ENCODE data around the gene ABI3.

The ABI3 gene

GRCh38 chr17:49227436-49228261, 17.1 kb downstream of the ABI3 start:
- DNase-seq: peak; percentile 20

DNA sequence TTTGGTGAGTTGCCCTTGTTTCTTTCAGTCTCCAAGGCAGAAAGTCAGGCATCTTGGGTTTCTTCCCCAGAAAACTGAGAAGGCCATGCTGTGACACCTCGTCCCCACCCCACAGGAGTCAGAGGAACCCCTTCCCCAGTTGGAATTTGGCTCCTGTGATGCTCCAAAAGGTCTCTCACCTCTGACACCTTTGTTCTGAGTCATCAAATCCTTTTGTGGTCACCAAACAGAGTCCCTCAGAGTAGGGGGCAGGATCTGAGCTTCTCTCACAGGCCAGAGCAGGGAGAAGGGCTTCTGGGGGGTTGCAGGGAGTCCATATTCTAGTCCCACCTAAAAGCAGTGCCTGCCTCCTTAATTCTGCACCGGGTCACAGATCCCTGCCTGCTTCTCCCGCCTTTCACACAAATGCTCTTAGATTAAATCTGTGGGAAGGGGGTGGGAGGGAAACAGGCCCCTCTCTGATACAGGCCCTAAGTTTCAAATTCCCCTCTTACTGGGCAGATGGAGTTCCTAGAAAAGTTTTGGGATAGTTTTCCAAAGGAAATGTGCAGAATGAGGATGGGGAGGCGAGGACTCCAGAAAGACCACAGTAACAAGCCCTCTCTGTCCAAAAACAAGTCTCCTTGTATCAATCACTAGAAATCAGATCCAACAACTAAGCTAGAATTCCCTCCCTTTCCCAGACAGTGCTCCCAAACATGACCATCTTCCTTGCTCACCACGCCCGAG, 18.7 kb downstream of the ABI3 start:
- no peak for DNase-seq

- DNase-seq: no peak
These were observed 19.5 kb downstream of the ABI3 start for GRCh38 chr17:49229805-49230600.

DNA sequence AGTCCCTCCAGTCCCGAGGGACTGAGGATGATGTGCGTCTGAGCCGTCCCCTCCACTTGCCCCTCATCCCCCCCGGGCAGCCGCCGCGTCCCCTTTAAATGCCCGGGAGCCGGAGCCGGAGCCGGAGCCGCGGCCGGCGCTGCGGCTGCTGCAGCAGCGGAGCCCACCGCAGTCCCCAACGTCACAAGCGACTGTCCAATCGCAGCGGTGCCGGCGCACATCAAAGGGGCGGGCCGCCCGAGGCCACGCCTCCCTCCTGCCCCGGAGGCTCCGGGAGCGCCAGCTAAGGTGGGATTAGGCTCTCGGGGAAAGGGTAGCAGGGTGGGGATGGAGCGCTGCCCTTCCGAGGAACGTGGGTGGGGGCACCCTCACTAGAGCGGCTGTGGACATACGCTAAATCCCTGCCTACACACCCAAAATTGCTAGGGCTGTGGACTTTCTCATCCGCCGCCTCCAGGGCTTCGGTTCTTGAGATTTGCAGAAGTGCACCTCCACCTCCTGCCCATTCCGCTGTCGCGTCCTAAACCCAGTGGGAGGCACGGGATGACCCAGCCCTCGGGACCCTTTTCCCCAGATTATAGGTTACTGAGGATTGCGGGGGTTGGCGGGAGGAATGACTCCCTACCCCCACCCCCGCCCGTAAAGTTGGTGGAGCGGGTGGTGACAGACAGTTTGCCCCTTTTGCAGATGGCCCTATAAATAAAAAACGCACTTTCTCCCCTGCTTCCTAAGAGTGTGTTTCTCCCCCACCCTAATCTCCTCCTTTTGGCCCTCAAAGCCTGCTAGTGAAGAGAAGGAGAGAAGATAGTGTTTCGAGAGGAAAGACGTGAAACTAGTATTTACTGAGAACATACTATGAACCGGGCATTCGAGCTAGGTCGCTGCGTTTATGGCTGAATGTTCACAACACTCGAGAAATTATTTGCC, 20.4 kb downstream of the ABI3 start, which contains the start of gene PHOSPHO1:
Gene PHOSPHO1 (minus strand): TSS at position 152 of the 927 bp plus-strand sequence. CDS start 4,096 bp downstream, outside the sequence.
- peak; percentile 47 for DNase-seq

DNA sequence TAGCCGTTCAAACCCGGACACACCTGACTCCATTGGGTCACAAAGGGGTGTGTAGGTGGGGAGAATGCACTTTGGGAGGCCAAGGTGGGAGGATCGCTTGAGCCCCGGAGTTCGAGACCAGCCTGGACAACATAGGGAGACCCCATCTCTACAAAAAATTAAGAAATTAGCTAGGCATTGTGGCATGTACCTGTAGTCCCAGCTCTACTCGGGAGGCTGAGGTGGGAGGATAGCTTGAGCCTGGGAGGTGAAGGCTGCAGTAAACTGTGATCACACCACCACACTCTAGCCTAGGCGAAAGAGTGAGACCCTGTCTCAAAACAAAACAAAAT, 21.0 kb downstream of the ABI3 start:
- no peak for DNase-seq

DNA sequence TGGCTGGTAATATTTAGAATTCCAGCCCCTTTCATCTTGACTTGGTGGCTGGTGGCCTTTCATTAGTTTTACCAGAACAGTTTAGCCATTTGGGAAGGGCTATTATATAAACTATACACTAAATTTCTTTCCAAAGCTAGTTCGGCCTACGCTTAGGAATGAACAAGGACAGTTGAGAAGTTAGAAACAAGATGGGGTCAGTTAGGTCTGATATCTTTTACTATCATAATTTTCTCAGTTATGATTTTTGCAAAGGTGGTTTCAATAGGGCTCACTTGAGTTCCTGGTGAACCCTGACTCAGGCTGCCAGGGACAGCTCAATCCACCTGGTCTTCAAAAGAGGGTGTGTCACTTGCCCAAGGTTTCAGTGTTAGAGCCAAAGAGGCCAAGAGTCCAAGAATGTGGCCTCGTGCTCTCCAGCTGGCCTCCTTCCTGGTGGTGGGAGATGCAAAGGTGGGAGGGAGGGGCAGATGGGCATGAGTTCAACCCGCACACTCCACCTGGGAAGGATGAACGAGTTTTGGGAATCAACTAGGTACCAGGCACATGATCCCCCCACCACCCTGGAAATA, 24.1 kb downstream of the ABI3 start:
- no peak for DNase-seq

GRCh38 chr17:49235896-49236295, 25.4 kb downstream of the ABI3 start:
- DNase-seq: no peak

GRCh38 chr17:49239963-49240362, 29.5 kb downstream of the ABI3 start:
- no peak for DNase-seq

DNA sequence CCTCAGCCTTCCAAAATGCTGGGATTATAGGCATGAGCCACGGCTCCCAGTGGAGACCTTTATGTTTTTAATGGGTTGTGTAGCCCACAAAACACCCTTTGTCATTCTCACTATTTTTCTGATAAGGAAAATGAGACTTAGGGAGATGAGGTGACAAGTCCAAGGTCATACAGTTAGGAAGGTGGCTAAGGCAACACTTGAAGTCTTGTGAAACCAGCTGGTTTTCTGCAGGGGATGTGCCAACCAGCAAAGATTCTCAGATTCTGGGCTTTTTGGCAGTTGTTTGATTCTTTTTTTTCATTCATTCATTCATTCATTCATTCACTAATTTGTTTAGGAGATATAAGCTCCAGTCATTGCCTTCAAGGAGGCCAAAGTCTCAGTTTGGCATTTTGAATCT, 30.1 kb downstream of the ABI3 start:
- no peak for DNase-seq

DNA sequence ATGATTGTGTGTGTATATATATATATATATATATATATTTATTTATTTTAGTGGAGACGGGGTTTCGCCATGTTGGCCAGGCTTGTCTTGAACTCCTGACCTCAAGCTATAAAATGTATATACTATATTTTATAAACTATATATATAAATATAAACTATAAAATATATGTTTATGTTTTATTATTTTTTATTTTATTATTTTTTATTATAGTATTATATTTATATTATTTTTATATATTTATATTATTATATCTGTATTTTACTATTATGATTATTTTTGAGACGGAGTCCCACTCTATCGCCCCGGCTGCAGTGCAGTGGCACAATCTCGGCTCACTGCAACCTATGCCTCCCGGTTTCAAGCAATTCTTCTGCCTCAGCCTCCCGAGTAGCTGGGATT, 30.5 kb downstream of the ABI3 start:
- no peak for DNase-seq

GRCh38 chr17:49241692-49242397, 31.3 kb downstream of the ABI3 start:
- no peak for DNase-seq

GRCh38 chr17:49242813-49243212, 32.3 kb downstream of the ABI3 start:
- DNase-seq: no peak

GRCh38 chr17:49244839-49245238, 34.3 kb downstream of the ABI3 start:
- DNase-seq: no peak

DNA sequence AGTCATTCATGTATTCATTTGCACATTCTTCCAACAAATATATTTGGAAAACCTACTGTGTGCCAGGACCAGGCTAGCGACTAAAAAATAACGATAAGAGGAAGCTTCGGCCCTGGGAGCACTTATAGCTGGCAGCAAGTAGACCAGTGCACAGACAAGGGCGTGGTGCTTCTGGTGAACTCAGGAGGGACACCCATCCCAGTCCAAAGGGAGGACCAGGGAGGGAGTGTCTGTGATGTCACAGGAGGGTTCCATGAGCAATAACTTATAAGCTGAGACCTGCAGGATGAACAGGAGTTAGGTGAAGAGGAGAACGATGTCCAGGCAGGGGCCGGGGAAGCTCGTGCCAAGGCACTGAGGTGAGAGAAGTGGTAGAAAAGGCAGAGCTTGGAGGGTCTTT, 37.4 kb downstream of the ABI3 start:
- DNase-seq: no peak

DNA sequence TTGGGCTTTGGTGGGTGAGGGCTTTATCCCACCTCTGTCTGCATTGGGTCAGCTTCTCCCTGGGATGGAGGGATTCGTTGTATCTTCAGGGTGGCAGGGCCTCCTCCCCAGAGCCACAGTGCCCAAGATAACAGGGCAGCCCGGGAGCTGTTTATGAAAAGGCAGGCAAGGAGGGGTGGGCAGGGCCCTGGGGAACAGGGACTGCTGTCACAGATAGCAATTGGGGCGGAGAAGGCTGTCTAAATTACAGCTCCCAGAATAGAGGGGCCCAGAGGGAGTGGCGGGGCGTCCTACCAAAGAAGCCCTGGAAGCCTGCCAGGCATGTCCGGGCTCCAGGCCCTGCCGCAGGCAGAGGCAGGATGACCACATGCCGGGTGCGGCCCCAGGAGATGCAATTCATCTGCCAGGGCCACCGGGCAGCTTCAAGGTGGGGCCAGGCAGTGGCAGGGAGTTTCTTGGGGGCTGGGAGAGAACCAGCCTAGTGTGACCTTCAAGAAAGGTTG, 38.8 kb downstream of the ABI3 start:
- no peak for DNase-seq

DNA sequence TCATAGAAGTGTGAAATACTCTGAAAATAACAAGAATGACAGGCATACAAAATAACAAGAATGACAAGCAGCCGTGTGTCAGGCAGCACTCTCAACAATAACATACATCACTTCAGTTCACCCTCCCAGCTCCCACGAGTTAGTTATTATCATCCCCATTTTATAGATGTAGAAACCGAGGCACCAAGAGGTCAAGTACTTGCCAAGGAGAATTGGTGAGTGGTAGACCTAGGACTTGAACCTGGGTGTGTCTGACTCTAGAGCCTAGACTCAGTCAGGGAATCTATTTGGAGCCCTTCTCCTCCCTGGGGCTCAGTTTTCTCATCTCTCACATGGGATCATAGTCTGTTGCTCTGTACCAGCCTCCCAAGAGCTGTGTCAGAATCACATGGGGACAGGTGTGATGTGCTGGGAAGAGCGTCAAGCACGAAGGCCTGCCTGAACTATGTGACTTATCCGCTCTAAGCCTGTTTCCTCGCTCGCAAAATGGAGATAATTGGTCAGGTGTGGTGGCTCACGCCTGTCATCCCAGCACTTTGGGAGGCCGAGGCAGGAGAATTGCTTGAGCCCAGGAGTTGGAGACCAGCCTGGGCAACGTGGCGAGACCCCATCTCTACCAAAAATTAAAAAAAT, 39.5 kb downstream of the ABI3 start:
- no peak for DNase-seq

GRCh38 chr17:49252148-49252695, 41.7 kb downstream of the ABI3 start:
- DNase-seq: no peak

GRCh38 chr17:49254066-49254465, 43.6 kb downstream of the ABI3 start:
- no peak for DNase-seq

GRCh38 chr17:49255125-49255524, 44.6 kb downstream of the ABI3 start:
- DNase-seq: no peak

DNA sequence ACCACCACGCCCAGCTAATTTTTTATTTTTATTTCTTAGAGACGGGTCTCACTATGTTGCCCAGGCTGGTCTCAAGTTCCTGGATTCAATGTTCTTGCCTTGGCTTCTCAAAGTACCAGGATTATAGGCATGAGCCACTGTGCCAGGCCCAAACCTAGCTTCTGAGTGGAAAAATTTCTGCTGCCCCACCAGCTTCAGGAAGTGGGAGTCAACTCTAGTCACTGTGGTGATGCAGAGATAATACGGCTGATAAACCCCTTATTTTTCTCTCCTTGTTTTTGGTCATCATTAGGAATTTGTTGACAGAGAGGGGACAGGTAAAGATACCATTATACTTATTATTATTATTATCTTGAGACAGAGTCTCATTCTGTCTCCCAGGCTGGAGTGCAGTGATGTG, 47.9 kb downstream of the ABI3 start:
- DNase-seq: no peak
